Retina (tissue), 1 donor: ENCODE measurements around the gene LCE3D.
A peak's percentile ranks its signal among the peaks of the same experiment; 100 is the strongest.
"Not testable (repeated sequence)": the region's sequence is repeated elsewhere in the genome, so short reads cannot be mapped to it uniquely, and the experiment has no call there.

ENCODE experiments used
- DNase-seq: peaks from one replicate; pipeline ENCODE4 v3.0.0-alpha.2; 2016

LCE3D gene, protein sequence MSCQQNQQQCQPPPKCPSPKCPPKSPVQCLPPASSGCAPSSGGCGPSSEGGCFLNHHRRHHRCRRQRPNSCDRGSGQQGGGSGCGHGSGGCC

DNA sequence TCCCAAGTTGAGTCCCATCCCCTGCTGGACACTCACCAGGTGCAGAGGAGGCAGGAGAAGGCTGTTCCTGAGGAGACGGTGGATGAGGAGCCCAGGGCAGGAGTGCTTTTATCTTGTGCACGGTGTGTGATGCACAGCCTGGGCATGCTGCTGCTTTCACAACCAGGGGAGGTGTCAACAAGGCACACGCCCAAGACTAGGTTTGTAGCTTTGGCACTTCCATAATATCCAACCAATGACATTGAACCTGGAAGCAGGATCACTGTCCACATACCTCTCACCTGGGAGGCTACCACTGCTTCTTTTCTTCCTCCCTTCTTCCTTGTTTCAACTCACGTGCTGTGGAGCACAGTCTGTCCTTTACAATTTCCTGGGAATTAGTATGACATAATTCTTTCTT is at the start of gene LCE3D:
Gene LCE3D, minus strand, starts transcription at position 84 of the 400 bp plus-strand sequence. CDS start 580 bp downstream, outside the sequence.
- no peak for DNase-seq

DNA sequence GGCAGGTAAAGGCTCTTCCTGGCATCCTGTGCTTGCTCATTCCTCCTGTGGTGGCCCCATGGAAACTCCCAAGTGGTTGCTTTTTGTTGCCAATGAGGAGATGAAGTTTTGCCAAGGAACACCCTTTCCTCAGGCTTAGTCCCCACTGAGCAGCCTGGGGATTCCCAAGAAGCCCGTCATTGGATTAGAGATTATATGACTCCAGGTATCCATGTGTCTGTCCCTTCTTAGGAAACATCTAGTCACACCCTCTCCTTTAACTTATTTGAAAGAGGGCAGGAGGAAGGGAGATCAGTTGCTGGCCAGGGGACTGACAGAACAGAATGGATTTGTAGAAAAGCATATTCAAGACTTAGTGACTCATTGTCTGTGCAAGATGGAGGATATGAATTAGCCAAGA is 46.4 kb upstream of the LCE3D start:
- DNase-seq = no peak

DNA sequence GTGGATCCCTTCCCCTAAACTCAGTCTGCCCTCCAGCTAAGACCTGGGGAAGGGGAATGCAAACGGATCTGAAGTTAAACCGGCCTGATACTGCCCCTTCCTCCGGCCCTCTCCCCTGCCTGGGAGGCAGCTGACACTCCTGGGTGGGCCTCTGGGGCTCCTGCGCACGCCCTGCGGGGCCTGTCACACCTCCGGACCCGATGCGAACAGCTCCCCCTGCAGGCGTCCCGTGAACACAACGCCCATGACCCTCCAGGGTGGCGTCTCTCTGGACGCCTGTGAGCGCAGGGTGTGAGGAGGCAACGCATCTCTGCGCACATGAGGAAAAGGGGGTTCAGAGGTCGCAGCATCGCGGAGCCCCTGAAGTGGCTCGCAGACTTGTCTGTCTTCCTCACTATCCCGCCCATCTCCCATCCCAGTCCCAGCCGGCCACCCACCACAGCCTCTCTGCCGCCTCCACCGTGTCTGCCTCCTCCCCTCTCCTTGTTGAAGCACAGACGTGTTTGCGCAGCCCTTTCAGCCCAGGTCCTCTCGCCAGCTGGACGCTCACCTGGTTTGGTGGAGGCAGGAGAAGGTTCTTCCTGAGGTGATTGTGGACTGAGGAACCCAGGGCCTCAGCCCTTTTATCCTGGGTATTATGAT is 43.0 kb upstream of the LCE3D start:
- DNase-seq = no peak

DNA sequence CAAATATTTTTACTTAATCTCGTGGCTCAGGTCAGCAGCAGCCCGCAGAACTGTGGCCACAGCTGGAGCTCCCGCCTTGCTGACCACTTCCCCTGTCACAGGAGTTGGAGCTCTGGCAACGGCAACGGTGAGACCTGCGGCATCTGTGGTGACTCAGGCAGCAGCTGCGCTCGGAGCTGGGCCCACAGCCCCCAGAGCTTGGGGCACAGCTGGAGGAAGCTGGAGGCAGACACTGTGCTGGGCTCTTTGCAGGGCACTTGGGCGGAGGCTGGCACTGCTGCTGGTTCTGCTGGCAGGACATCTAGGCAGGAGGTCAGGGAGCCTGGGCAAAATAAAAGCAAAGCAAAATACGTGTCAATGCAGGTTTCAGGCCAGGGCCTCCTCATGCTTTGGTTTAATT is 42.5 kb upstream of the LCE3D start, which contains the start of gene LCE3A:
Gene LCE3A, minus strand, starts transcription at position 301 of the 400 bp plus-strand sequence. Its CDS starts 0 bp downstream, at position 301.
- no peak for DNase-seq

DNA sequence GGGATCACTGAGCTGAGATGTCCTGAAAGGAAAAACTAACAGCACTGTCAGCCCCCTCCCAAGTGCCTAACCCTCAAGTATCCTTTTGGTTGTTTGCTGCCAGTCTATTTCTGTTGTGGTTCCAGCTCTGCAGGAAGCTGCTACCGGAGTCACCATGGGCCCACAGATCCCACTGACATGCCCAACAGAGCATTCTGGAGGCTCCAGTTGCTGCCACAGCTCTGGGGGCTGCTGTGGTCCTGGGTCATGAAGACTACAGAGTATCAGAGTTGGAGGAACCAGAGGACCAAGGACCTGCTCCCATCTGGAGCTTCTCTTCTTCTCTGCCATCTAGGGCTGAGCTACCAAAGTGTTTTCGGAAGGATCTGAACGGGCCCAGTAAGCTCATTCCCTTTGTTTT is 41.7 kb upstream of the LCE3D start:
- DNase-seq = no peak

DNA sequence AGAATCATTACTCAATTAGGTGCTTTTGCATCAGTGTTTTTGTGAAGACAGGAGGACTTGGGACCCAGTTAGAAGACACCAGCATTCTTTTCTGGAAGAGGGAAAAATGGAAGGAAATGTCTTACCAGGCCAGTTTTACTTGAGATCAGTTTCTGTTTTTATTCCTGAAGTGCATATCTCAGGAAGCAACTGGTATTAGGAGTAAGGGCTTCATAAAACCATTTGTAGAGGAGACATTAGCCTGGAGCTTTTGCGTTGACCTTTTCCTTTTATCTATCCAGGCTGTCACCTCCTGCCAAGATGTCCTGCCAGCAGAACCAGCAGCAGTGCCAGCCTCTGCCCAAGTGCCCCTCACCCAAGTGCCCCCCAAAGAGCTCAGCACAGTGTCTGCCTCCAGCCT is 33.2 kb upstream of the LCE3D start, which contains the start of gene LCE3B:
Gene LCE3B, plus strand, starts transcription at position 301 of the 400 bp plus-strand sequence. Its CDS starts 0 bp downstream, at position 301.
- DNase-seq = no peak

DNA sequence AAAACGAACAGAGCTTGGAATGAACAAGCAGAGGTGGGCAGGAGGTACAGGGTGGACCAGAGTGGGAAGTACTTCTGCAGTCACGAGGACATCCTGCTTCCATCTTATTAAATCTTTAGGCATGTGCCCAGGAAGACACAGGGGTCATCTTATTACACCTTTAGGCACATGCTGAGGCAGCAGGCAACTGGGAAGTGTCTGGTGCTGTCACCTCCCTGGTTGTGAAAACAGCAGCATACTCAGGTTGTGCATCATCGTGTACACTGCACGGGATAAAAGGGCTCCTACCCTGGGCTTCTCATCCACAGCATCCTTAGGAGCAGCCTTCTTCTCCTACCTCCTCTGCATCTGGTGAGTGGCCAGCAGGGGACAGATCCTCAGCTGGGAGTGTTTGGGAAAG is 19.6 kb upstream of the LCE3D start, which contains the start of gene LCE3C:
Gene LCE3C, plus strand, starts transcription at position 301 of the 400 bp plus-strand sequence. CDS start 498 bp downstream, outside the sequence.
- DNase-seq = no peak

DNA sequence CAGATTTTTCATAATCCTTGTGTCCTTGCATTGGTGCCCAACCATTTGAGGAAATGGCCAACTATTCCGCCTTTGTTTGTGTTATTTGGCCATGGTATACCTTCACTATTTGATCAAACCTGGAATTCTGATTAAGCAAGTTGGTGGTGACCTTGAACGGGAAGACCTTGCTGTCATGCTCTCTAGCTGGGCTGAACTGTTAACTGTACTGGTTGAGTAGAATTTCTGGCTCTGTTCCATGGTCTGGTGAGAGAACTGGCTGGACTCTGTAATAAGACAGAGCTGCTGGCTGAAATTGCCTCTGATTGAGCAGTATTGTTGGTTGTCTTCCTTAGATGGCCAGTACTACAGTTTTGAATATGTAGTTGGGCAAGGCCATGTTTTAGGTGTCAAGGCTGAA is 16.7 kb upstream of the LCE3D start:
- DNase-seq = no peak

DNA sequence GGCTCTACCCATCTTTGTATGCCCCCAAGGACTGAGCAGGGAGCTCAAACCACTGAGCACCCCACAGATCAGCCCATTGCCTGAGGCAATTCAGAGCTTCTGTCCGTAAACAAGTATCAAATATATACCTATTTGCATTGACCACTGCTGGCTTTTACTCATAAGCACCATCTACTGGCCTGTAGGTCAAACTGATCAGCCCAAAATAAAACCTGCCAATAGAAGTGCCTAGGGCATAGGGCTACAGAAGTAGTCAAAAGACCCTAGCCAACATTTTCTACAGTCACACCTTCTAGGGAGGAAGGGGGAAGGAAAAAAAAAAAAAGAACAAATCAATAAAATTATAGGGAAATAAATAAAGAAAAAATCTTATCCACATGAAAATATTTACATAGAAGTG is 5.3 kb upstream of the LCE3D start:
- no peak for DNase-seq

DNA sequence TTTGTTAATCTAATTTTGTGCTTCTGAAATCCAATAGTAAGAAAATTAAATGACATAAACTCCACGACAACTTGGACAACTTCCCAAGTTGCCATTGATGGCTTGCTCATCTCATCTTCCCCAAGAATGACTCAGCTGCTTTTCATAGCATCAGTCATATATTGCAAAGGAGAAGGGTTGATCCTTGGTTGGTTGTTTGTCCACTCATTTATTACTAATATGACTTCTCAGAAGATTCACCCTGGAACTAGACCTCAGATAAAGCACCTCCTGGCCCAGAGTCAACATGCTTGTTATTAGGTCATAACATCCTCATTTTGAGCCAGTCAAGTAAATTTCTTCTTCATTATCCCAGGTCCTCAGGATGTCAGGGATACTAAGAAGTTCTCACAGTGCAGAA is 2.3 kb upstream of the LCE3D start:
- DNase-seq = no peak

DNA sequence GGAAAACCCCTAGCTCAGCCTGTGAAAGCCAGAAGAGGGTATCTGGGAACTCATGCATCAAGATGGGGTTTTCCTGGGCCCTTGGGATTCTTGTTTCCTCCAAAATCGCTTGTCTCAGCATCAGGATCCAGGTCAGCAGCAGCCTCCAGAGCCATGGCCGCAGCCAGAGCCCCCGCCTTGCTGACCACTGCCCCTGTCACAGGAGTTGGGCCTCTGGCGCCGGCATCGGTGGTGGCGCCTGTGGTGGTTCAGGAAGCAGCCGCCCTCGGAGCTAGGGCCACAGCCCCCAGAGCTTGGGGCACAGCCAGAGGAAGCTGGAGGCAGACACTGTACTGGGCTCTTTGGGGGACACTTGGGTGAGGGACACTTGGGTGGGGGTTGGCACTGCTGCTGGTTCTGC is 790 bp downstream of the LCE3D start:
- not testable (repeated sequence) for DNase-seq

DNA sequence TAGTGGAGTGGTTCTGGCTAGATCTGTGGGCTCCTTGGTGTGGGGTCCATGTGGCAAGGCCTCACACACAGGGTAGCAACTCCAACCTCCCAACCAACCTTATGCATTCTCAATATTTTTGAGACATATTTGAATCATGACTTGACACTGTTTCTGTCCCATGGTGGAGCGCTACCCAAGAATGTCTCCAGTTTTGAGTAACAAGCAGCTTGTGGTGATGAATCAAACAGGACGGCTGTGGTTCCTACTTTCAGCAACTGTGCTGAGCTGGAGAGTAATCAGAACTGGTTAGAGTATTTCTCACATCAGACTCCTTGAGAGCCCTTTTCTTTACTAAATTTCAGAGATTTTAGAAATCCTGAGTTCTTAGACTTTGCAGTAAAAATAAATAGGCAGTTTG is 3.1 kb downstream of the LCE3D start:
- no peak for DNase-seq

DNA sequence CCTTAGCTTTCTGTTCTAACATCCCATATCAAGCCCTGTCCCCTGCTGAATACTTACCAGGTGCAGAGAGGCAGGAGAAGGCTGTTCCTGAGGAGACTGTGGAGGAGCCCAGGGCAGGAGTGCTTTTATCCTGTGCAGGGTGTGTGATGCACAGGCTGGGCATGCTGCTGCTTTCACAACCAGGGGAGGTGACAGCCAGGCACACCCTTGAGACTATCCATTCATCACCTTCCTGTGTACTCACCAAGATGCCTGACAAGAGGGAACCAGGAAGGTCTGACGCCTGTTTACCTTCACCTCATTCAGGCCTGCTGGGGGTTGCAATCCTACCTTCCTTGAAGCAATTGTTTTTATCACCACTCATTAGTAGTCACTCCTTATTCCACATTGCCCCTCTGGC is 13.6 kb downstream of the LCE3D start, which contains the start of gene LCE3E:
Gene LCE3E, minus strand, starts transcription at position 100 of the 400 bp plus-strand sequence. CDS start 572 bp downstream, outside the sequence.
- DNase-seq = no peak

DNA sequence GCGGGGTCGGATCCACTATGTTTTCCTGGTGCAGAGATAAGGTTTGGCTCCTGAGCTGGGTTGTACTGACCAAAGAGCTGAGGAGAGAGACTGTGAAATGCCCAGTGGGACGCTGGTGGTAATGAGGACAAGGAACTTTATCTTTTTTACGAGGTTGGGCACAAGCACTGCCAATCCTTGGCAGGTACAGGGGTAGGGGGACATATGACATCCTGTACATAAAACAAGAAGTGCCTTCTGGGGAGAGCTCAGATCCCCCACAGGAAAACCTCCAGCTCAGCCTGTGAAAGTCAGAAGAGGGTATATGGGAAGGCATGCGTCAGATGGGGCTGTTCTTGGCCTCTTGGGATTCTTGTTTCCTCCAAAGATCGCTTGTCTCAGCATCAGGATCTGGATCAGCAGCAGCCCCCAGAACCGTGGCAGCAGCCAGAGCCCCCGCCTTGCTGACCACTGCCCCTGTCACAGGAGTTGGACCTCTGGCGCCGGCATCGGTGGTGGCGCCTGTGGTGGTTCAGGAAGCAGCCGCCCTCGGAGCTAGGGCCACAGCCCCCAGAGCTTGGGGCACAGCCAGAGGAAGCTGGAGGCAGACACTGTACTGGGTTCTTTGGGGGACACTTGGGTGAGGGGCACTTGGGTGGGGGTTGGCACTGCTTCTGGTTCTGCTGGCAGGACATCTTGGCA is 14.6 kb downstream of the LCE3D start:
- no peak for DNase-seq

DNA sequence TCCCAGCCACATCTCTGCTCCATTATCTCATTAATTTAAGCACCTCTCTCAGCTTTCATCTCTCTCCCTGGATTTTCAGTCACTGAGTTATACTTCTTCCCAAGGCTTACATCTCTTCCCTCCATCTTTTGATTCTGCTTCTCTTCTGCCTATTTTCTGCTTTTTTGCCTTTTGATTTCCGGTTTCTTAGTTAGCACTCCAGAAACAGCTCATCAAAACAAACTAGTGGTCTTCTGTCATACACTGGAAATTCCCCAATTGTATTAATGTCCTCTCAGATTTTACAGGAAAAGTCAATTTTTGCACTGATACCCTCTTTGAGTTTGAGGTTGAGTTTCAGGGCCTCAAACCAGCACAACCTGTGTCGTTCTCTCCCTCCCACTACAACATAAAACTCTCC is 15.2 kb downstream of the LCE3D start:
- DNase-seq = no peak

DNA sequence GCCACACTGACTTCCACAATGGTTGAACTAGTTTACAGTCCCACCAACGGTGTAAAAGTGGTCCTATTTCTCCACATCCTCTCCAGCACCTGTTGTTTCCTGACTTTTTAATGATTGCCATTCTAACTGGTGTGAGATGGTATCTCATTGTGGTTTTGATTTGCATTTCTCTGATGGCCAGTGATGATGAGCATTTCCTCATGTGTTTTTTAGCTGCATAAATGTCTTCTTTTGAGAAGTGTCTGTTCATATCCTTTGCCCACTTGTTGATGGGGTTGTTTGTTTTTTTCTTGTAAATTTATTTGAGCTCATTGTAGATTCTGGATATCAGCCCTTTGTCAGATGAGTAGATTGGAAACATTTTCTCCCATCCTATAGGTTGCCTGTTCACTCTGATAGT is 32.0 kb downstream of the LCE3D start:
- not testable (repeated sequence) for DNase-seq

DNA sequence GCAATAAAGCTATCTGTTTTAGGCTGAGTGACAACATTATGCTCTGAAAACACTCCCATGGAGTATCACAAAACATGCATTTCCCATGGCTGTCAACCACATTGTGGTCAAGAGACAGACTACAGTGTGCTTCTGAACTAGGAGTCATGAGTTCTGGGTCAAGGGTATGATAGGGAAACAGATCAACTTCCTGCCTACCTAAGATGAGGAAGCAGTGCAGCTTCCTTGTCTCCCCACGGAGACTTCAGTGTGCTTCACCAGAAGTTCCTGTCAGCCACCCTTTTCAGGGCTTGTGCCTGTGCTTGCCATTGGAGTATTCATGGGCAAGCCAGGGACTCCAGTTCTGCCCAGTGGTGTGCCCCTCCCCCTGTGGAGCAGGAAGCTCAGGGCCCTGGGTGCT is 33.6 kb downstream of the LCE3D start:
- DNase-seq = no peak

DNA sequence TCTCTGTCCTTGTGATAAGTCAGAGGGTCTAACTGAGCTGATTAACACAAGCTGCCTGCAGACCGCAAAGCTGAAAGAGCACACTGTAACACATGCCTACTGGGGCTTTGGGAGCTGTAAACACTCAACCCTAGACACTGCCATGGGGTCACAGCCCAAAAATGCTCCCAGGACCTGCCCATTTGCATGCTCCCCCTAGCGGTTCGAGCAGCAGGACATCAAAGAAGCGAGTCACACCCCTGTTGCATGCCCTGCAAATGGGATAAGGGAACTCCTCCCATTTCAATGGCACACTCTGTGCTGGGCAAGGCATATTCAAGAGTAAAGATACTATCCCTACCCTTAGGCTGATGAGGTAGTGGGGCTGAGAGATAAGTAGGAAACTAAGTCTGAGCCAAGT is 36.5 kb downstream of the LCE3D start:
- no peak for DNase-seq

DNA sequence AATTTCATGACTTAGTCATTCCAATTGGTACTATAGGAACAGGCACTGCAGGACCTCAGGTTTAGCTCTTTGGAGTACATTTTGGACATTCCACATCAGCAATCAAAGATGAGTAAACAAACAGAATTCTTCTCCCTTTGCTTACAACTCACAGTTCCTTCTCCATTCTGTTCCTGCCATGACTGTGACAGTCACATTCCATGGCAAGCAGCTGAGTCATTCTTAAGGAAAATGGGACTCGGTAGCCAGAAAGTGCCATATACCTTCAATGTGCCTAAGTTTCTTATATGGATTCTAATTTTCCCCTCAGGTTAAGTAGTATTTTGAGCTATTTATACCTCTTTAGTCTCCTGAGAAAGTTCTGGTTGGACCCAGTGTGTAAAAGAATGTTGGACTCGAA is 40.4 kb downstream of the LCE3D start:
- DNase-seq = no peak

DNA sequence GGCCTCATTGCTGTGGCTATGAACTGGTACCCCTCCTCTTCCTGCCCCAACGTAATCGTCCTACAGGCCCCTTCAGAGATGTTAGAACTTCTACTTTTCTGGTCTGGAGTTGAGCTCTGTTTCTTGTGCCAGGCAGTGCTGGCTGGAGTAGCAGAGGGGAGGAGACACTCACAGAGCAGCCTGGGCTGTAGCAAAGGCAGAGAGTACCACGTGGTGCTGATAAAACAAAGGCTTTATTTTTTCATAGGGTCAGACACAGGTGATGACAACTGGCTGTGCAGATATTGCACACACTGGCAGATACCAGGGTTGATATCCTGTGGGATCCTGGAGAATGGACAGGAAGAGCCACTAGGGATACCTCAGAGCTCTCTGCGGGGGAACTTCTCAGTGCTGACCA is 42.8 kb downstream of the LCE3D start:
- no peak for DNase-seq

DNA sequence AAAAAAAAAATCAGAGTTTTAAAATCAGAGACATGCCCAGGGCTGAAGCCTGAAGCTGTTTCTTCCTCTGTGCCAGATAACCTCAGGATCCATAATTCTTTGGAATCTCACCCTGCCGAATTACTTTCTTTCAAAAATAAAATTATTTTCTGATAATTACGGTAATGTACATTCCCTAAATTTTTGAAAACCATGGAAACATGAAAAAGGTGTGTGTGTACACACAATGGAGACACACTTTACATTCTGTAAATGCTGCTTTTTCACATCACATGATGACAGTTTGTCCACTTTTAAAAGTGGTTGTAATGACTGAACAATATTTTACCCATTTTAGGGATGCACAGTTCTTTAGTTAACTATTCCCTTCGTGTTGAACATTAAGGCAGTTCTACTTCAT is 44.5 kb downstream of the LCE3D start:
- no peak for DNase-seq

DNA sequence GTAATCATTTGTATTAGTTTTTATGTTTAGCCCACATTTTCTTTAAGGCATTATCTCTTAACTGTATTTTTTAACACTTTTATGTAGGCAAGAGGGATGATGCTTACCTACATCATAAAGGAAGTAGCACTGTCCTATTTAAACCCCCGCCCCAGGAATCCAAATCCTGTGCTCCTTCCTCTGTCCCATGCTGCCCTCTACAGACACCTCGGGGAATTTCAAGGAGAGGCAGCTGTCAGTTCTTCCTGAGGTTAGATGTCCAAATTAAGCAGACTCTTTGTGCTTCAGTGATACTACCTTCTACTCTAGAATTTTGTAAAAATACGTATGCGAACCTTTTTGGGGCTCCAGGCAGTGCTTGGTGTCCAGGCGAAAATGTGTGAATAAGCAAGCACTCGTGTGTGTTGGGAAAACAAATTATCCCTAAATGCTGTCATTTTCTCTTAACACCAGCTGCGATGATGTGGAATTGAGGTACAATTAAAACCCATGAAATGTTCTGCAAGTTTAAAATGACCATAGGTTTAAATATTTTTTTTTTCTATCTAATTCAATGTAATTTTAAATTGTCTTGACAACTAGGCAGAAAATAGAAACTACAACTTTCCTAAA is 46.9 kb downstream of the LCE3D start:
- peak; percentile 8 for DNase-seq
